Neural cell (in vitro differentiated cells): ENCODE measurements around the gene NR1D1.

ENCODE experiments used
- CTCF ChIP-seq: fragments of 450-650 bp; IDR thresholded peaks from 2 replicates; pipeline ENCODE4 v1.5.1; 2014; ENCODE audit warnings: antibody characterized with exemption, mild to moderate bottlenecking, moderate library complexity; ENCODE audit not compliant: poor library complexity, severe bottlenecking
- EP300 ChIP-seq: fragments of 450-650 bp; conservative IDR thresholded peaks from 2 replicates; pipeline ENCODE4 v1.6.1; 2014; ENCODE audit warnings: antibody characterized with exemption, mild to moderate bottlenecking, moderate library complexity; ENCODE audit not compliant: poor library complexity, severe bottlenecking
- EZH2 ChIP-seq: fragments of 200-600, 300-800 bp; shearing (Covaris generic), sonication (generic); IDR thresholded peaks from 2 replicates; pipeline ENCODE4 v1.6.1; 2014; ENCODE audit warnings: antibody characterized with exemption, low read length, borderline replicate concordance, mild to moderate bottlenecking; ENCODE audit not compliant: insufficient read depth, poor library complexity, severe bottlenecking
- MXI1 ChIP-seq: fragments of 450-650 bp; conservative IDR thresholded peaks from 2 replicates; pipeline ENCODE4 v1.6.1; 2014; ENCODE audit warnings: antibody characterized with exemption, mild to moderate bottlenecking; ENCODE audit not compliant: poor library complexity, severe bottlenecking
- POLR2AphosphoS5 ChIP-seq: IDR thresholded peaks from 2 replicates; pipeline ENCODE4 v1.6.1; 2012
- RAD21 ChIP-seq: fragments of 450-650 bp; conservative IDR thresholded peaks from 2 replicates; pipeline ENCODE4 v1.6.1; 2014; ENCODE audit warnings: antibody characterized with exemption, mild to moderate bottlenecking, moderate library complexity
- REST ChIP-seq: IDR thresholded peaks from 2 replicates; pipeline ENCODE4 v1.6.1; 2012; ENCODE audit warnings: borderline replicate concordance
- SMC3 ChIP-seq: fragments of 450-650 bp; conservative IDR thresholded peaks from 2 replicates; pipeline ENCODE4 v1.6.1; 2014; ENCODE audit warnings: antibody characterized with exemption, mild to moderate bottlenecking, moderate library complexity; ENCODE audit not compliant: poor library complexity
- TAF1 ChIP-seq: IDR thresholded peaks from 2 replicates; pipeline ENCODE4 v1.6.1; 2012; ENCODE audit warnings: low read depth

DNA sequence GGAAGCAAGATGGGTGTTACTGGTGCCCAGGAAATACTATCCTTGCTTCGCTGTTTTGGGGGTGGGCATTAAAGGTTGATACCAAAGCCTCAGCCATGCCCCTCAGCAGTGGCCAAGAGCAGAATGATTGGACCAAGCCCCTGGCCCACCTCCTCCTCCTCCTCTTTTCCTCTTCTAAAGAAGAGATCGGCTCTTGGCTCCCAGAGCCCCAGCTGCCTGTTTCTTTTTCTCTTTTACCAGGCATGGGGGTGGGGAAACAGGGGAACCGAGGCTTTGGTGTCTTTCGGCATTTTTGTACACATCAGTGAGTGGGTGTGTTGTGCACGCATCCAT, 31.8 kb downstream of the NR1D1 start:
- TF ChIP-seq CTCF (no peak), POLR2AphosphoS5 (no peak), TAF1 (no peak), REST (no peak), EP300 (no peak), MXI1 (no peak), EZH2 (no peak), SMC3 (no peak), RAD21 (no peak)
